HEK293 (cell line): ENCODE data around the gene CASP2.

Source experiments
- CTCF ChIP-seq: fragments of 450-650 bp; formaldehyde crosslinking; IDR thresholded peaks from 2 replicates; pipeline ENCODE4 v1.5.1; 2016; ENCODE audit warnings: missing biosample characterization, missing genetic modification characterization
- REPIN1 ChIP-seq: fragments of 450-650 bp; formaldehyde crosslinking; IDR thresholded peaks from 2 replicates; pipeline ENCODE4 v1.5.1; 2017; ENCODE audit warnings: missing biosample characterization, missing genetic modification characterization, low read depth
- ZNF2 ChIP-seq: fragments of 450-650 bp; formaldehyde crosslinking; IDR thresholded peaks from 2 replicates; pipeline ENCODE4 v1.5.1; 2016; ENCODE audit warnings: missing biosample characterization, missing genetic modification characterization
- ZNF214 ChIP-seq: fragments of 450-650 bp; formaldehyde crosslinking; IDR thresholded peaks from 2 replicates; pipeline ENCODE4 v1.5.1; 2017; ENCODE audit warnings: missing biosample characterization, mild to moderate bottlenecking, missing genetic modification characterization, borderline replicate concordance
- ZNF24 ChIP-seq: fragments of 450-650 bp; formaldehyde crosslinking; IDR thresholded peaks from 2 replicates; pipeline ENCODE4 v1.5.1; 2016; ENCODE audit warnings: missing biosample characterization, missing genetic modification characterization
- ZNF274 ChIP-seq, 2 experiments: fragments of 200-500 bp in 1 of 2; fragments of 450-650 bp in 1 of 2; sonication (Bioruptor generic) in 1 of 2; formaldehyde crosslinking in 1 of 2; IDR thresholded peaks; 2 replicates each; pipeline versions ENCODE4 v1.5.1 to v1.6.1; 2014 to 2016; ENCODE audit warnings: borderline replicate concordance in 1 of 2, inconsistent platforms in 1 of 2, low read length in 1 of 2, missing biosample characterization in 1 of 2, missing genetic modification characterization in 1 of 2
- ZNF555 ChIP-seq: fragments of 450-650 bp; formaldehyde crosslinking; conservative IDR thresholded peaks from 2 replicates; pipeline ENCODE4 v1.5.1; 2017; ENCODE audit warnings: missing biosample characterization, mild to moderate bottlenecking, missing genetic modification characterization, inconsistent platforms
- TF ChIP-seq, protein P1 (sequence below): fragments of 450-650 bp; formaldehyde crosslinking; IDR thresholded peaks from 2 replicates; pipeline ENCODE4 v1.5.1; 2016; ENCODE audit warnings: missing biosample characterization, missing genetic modification characterization, low read depth
- TF ChIP-seq, protein P2 (sequence below): fragments of 450-650 bp; formaldehyde crosslinking; IDR thresholded peaks from 2 replicates; pipeline ENCODE4 v1.5.1; 2016; ENCODE audit warnings: missing biosample characterization, missing genetic modification characterization

DNA sequence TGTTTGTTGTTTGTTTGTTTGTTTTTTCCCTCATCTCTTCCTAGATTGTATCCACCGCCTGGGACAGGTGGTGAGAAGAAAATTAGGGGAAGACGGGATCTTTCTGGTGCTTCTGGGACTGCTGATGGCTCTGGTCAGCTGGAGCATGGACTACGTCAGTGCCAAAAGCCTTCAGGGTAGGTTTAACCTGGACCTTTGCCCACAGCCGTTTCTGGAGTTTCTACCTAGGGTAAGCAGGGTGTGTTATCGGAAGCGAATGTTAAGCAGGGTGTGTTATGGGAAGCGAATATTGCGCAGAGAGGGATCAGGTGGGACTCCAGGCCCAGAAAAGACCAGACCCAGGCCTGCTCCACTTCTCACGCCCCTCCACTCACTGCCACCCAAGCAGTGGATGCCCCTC is 32.5 kb downstream of the CASP2 start:
- no peak for TF ChIP-seq REPIN1 (tag by site-specific recombination)
- no peak for TF ChIP-seq ZNF274 (IDR thresholded peaks at IDR 0.05; ENCODE audit: low read length)
- TF ChIP-seq ZNF274 (tag by site-specific recombination; IDR thresholded peaks at IDR 0.05; ENCODE audit: borderline replicate concordance) = no peak
- TF ChIP-seq CTCF (tag by site-specific recombination) = no peak
- no peak for TF ChIP-seq ZNF555 (tag by site-specific recombination)
- TF ChIP-seq ZNF214 (tag by site-specific recombination) = no peak
- TF ChIP-seq, protein P1, sequence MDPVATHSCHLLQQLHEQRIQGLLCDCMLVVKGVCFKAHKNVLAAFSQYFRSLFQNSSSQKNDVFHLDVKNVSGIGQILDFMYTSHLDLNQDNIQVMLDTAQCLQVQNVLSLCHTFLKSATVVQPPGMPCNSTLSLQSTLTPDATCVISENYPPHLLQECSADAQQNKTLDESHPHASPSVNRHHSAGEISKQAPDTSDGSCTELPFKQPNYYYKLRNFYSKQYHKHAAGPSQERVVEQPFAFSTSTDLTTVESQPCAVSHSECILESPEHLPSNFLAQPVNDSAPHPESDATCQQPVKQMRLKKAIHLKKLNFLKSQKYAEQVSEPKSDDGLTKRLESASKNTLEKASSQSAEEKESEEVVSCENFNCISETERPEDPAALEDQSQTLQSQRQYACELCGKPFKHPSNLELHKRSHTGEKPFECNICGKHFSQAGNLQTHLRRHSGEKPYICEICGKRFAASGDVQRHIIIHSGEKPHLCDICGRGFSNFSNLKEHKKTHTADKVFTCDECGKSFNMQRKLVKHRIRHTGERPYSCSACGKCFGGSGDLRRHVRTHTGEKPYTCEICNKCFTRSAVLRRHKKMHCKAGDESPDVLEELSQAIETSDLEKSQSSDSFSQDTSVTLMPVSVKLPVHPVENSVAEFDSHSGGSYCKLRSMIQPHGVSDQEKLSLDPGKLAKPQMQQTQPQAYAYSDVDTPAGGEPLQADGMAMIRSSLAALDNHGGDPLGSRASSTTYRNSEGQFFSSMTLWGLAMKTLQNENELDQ (tag by site-specific recombination) = no peak
- TF ChIP-seq ZNF24 = no peak
- no peak for TF ChIP-seq ZNF2 (tag by site-specific recombination)
- TF ChIP-seq, protein P2, sequence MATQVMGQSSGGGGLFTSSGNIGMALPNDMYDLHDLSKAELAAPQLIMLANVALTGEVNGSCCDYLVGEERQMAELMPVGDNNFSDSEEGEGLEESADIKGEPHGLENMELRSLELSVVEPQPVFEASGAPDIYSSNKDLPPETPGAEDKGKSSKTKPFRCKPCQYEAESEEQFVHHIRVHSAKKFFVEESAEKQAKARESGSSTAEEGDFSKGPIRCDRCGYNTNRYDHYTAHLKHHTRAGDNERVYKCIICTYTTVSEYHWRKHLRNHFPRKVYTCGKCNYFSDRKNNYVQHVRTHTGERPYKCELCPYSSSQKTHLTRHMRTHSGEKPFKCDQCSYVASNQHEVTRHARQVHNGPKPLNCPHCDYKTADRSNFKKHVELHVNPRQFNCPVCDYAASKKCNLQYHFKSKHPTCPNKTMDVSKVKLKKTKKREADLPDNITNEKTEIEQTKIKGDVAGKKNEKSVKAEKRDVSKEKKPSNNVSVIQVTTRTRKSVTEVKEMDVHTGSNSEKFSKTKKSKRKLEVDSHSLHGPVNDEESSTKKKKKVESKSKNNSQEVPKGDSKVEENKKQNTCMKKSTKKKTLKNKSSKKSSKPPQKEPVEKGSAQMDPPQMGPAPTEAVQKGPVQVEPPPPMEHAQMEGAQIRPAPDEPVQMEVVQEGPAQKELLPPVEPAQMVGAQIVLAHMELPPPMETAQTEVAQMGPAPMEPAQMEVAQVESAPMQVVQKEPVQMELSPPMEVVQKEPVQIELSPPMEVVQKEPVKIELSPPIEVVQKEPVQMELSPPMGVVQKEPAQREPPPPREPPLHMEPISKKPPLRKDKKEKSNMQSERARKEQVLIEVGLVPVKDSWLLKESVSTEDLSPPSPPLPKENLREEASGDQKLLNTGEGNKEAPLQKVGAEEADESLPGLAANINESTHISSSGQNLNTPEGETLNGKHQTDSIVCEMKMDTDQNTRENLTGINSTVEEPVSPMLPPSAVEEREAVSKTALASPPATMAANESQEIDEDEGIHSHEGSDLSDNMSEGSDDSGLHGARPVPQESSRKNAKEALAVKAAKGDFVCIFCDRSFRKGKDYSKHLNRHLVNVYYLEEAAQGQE (tag by site-specific recombination) = no peak
